PC-9 (cell line): ENCODE results near the gene AKAP12. TPM values are rescaled to one million over a fixed set of nuclear protein-coding genes. Genes with fewer than 3 reads are reported as not detected.

Source experiments
- BruUV-seq: library from RNA; stranded (reverse); fragments of 400-500 nt; replicated peaks from 2 replicates; lab custom pipeline; 2021; lab: Mats Ljungman, UMichigan
- CTCF ChIA-PET: fragments of 300-600 bp; sonication (Branson Sonifier 250); formaldehyde crosslinking; loops from one replicate; lab custom pipeline; 2022; ENCODE audit warnings: antibody characterized with exemption; lab: Charles Lee
- POLR2A ChIA-PET: fragments of 300-600 bp; sonication (Branson Sonifier 250); formaldehyde crosslinking; loops from one replicate; lab custom pipeline; 2022; ENCODE audit warnings: antibody characterized with exemption; ENCODE audit not compliant: unreplicated experiment; lab: Charles Lee
- DNase-seq, 2 experiments: peaks; one replicate each; pipeline versions ENCODE4 v3.0.0 to v3.0.0-alpha.2; 2015 to 2022; ENCODE audit warnings: mixed read lengths in 1 of 2
- H2AFZ ChIP-seq: fragments of 200-600 bp; sonication (generic); 2 replicates; pipeline ENCODE4 v1.8.1; 2017; ENCODE audit warnings: antibody characterized with exemption
- H3F3A ChIP-seq: fragments of 200-600 bp; sonication (generic); 2 replicates; pipeline ENCODE4 v1.8.1; 2017; ENCODE audit warnings: antibody characterized with exemption, mild to moderate bottlenecking, low read depth; ENCODE audit not compliant: insufficient read depth
- H3K27ac ChIP-seq: fragments of 200-600 bp; sonication (generic); 2 replicates; pipeline ENCODE4 v1.6.1; 2016; ENCODE audit warnings: mixed run types
- H3K27me3 ChIP-seq: fragments of 200-600 bp; sonication (generic); 2 replicates; pipeline ENCODE4 v1.6.1; 2016; ENCODE audit warnings: low read depth, mixed run types; ENCODE audit not compliant: insufficient read depth
- H3K36me3 ChIP-seq: fragments of 200-600 bp; sonication (generic); 2 replicates; pipeline ENCODE4 v1.6.1; 2016; ENCODE audit warnings: low read depth, mixed run types
- H3K4me1 ChIP-seq: fragments of 200-600 bp; sonication (generic); replicated peaks from 2 replicates; pipeline ENCODE4 v1.6.1; 2016; ENCODE audit warnings: mixed run types; ENCODE audit not compliant: insufficient read depth
- H3K4me2 ChIP-seq: fragments of 200-600 bp; sonication (generic); 2 replicates; pipeline ENCODE4 v1.6.1; 2017; ENCODE audit warnings: mixed run types
- H3K4me3 ChIP-seq: fragments of 200-600 bp; sonication (generic); 2 replicates; pipeline ENCODE4 v1.6.1; 2016; ENCODE audit warnings: mixed run types
- H3K79me2 ChIP-seq: fragments of 200-600 bp; sonication (generic); 2 replicates; pipeline ENCODE4 v1.6.1; 2017; ENCODE audit warnings: low read depth, mixed run types
- H3K9me2 ChIP-seq: fragments of 200-600 bp; sonication (generic); 2 replicates; pipeline ENCODE4 v1.8.1; 2017; ENCODE audit warnings: mild to moderate bottlenecking; ENCODE audit not compliant: insufficient read depth
- H3K9me3 ChIP-seq: fragments of 200-600 bp; sonication (generic); 2 replicates; pipeline ENCODE4 v1.8.1; 2016; ENCODE audit warnings: low read depth; ENCODE audit not compliant: insufficient read depth
- H4K20me1 ChIP-seq: fragments of 200-600 bp; sonication (generic); 2 replicates; pipeline ENCODE4 v1.8.1; 2017; ENCODE audit not compliant: insufficient read depth
- EZH2 ChIP-seq: fragments of 200-600 bp; sonication (generic); IDR thresholded peaks from 2 replicates; pipeline ENCODE4 v1.8.0; 2017; ENCODE audit warnings: antibody characterized with exemption, low read depth
- intact Hi-C: fragments of 100-400 bp; cut with micrococcal nuclease; formaldehyde crosslinking; loops from one replicate; pipeline ENCODE4 v1.10.0; 2022; ENCODE audit not compliant: unreplicated experiment
- total RNA-seq: library from RNA; stranded (reverse); gene quantifications from 2 replicates; pipeline ENCODE4 v1.2.3, GENCODE V29; 2021
- TF ChIP-seq, protein P1 (sequence below): fragments of 200-600 bp; sonication (generic); conservative IDR thresholded peaks from 2 replicates; pipeline ENCODE4 v1.6.1; 2017; ENCODE audit warnings: mixed run types, antibody characterized with exemption, mild to moderate bottlenecking, moderate library complexity

AKAP12 gene
- total RNA-seq, 1 experiment from 2014 or later, result 12.6 TPM

DNA sequence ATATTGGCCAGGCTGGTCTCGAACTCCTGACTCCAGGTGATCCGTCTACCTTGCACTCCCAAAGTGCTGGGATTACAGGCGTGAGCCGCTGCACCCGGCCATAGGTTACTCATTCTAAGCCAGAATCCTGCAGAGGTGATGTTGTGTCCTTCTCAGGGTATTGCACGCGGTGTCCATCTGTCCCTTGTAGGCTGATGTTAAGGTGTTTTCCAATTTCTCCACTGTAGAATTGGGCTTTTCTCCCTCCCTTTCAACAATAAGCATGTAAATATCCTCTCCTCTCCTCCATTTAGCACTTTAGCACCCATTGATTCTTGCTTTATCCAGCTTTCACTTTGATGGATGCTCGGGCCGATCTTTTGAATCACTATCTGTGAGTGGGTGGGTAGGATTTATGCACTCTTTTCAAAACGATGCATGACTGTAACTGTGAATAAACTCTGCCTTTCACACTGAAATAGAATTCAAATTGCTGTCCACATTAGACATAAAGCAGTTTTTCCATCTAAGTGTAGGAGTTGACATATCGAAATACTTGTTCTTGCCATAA is 99.0 kb downstream of the AKAP12 start:
- TF ChIP-seq, protein P1, sequence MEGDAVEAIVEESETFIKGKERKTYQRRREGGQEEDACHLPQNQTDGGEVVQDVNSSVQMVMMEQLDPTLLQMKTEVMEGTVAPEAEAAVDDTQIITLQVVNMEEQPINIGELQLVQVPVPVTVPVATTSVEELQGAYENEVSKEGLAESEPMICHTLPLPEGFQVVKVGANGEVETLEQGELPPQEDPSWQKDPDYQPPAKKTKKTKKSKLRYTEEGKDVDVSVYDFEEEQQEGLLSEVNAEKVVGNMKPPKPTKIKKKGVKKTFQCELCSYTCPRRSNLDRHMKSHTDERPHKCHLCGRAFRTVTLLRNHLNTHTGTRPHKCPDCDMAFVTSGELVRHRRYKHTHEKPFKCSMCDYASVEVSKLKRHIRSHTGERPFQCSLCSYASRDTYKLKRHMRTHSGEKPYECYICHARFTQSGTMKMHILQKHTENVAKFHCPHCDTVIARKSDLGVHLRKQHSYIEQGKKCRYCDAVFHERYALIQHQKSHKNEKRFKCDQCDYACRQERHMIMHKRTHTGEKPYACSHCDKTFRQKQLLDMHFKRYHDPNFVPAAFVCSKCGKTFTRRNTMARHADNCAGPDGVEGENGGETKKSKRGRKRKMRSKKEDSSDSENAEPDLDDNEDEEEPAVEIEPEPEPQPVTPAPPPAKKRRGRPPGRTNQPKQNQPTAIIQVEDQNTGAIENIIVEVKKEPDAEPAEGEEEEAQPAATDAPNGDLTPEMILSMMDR, result no peak
- no peak for TF ChIP-seq EZH2
- Histone ChIP-seq H3K79me2 (no peaks in the 10 kb centered on the region; the same call in 1 of the 2 replicates), H4K20me1 (no peaks in the 10 kb centered on the region), H3K27me3 (no peaks in the 10 kb centered on the region), H3K27ac (no peak overlapping the region), H3K9me3 (no peaks in the 10 kb centered on the region), H3K4me3 (no peak overlapping the region), H3K4me2 (no peak overlapping the region), H3K9me2 (no peaks in the 10 kb centered on the region), H3K4me1 (no peaks in the 10 kb centered on the region), H3K36me3 (no peaks in the 10 kb centered on the region), H3F3A (no peaks in the 10 kb centered on the region), H2AFZ (no peak overlapping the region)
- BruUV-seq, result no TSS peak
- CTCF ChIA-PET, result no interaction called here
- POLR2A ChIA-PET, result no interaction called here
- intact Hi-C loops, result loop anchor here (5.0 to 10.0 kb wide), 2 partner anchors 521 to 1404 kb away; no protein-coding TSS in a partner anchor
- no peak for DNase-seq

DNA sequence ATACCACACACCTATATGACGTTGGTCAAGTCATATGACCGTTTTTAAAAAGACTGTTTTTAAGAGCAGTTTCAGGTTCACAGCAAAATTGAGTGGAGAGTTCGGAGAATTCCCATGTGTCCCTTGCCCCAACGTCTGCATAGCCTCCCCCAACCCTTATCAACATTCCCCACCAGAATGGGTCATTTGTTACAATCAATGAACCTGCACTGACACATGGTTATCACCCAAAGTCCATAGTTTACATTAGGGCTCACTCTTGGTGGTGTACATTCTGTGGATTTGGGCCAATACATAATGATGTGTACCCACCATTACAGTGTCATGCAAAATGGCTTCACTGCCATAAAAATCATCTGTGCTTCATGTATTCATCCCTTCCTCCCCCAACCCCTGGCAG is 99.6 kb downstream of the AKAP12 start:
- Histone ChIP-seq H3K27me3 (no peaks in the 10 kb centered on the region), H3F3A (no peaks in the 10 kb centered on the region), H3K9me3 (no peaks in the 10 kb centered on the region), H3K4me3 (no peak overlapping the region), H3K4me1 (no peaks in the 10 kb centered on the region), H3K4me2 (no peak overlapping the region), H4K20me1 (no peaks in the 10 kb centered on the region), H3K79me2 (no peaks in the 10 kb centered on the region; the same call in 1 of the 2 replicates), H2AFZ (no peak overlapping the region), H3K27ac (no peak overlapping the region), H3K9me2 (no peaks in the 10 kb centered on the region), H3K36me3 (no peaks in the 10 kb centered on the region)
- TF ChIP-seq, protein P1, result no peak
- no peak for TF ChIP-seq EZH2
- BruUV-seq, result no TSS peak
- intact Hi-C loops, result loop anchor here (5.0 to 10.0 kb wide), 2 partner anchors 522 to 1405 kb away; no protein-coding TSS in a partner anchor
- CTCF ChIA-PET, result no interaction called here
- no peak for DNase-seq
- POLR2A ChIA-PET, result no interaction called here

DNA sequence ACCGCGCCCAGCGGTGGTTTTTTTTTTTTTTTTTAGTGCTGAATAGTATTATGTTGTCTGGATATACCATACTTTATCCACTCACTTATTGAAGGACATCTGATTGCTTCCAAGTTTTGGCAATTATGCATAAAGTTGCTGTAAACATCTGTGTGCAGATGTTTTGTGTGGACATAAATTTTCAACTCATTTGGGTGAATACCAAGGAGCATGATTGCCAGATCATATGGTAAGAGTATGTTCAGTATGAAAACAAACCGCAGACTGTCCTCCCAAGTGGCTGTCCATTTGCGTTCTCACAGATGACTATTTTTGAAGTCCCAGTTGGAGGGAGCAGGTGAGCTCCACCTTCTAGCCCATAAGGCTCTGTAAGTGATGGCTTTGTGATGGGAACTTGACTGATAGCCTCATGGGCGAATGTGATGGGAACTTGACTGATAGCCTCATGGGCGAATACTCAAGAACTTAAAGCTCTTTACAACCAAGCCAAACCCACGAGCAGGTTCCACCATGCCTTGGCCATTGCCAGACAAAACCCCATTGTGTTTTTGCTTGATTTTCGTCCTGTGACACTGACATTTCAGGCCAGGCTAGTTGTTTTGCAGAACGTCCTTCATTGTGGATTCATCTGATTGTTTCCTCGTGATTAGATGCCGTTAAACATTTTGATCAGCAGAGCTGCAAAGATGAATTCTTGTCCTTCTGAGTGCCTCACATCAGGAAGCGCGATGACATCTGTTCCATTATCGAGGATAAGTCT is 100.6 kb downstream of the AKAP12 start:
- H3K36me3 ChIP-seq, result no peaks in the 10 kb centered on the region
- H3K4me1 ChIP-seq, result no peaks in the 10 kb centered on the region
- no peak overlapping the region for H3K27ac ChIP-seq
- no peaks in the 10 kb centered on the region for H3F3A ChIP-seq
- no peaks in the 10 kb centered on the region for H3K27me3 ChIP-seq
- no peak overlapping the region for H3K4me3 ChIP-seq
- no peak overlapping the region for H3K4me2 ChIP-seq
- H3K9me2 ChIP-seq, result no peaks in the 10 kb centered on the region
- ChIA-PET POLR2A (no interaction called here), CTCF (no interaction called here)
- BruUV-seq, result no TSS peak
- H2AFZ ChIP-seq, result no peak overlapping the region
- no peaks in the 10 kb centered on the region; the same call in 1 of the 2 replicates for H3K79me2 ChIP-seq
- intact Hi-C loops, result no loop called here
- DNase-seq, result no peak
- TF ChIP-seq EZH2, result no peak
- TF ChIP-seq, protein P1, result no peak
- H3K9me3 ChIP-seq, result no peaks in the 10 kb centered on the region
- H4K20me1 ChIP-seq, result no peaks in the 10 kb centered on the region
